ENCODE data around the gene ERG28.

DNA sequence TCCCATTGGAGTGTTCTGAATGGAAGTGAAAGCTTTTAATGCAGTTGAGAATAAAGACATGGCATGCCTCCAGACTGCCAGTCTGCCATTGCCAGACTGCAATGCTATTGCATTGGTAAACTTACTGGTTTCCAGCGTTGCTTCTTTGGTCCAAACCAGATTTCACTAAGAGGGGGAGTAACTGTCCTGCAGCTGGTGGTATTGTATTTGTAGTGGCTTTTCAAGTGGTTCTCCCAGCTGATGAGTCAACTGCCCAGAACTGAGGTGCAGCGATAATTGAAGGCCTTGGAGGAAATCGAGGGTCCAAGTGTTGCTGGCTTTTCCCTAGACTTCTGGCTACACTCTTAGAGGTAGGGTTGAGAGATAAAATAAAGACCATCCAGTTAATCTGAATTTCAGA is 31.9 kb downstream of the ERG28 start:
- TF ChIP-seq GABPA (IDR thresholded peaks at IDR 0.05; ENCODE audit: low read depth) (no peak), POLR2AphosphoS5 (IDR thresholded peaks at IDR 0.05; ENCODE audit: low read depth) (no peak), REST (IDR thresholded peaks at IDR 0.05; ENCODE audit: insufficient replicate concordance, low read depth) (no peak), SPI1 (IDR thresholded peaks at IDR 0.05; ENCODE audit: borderline replicate concordance, low read depth) (no peak)
- TF ChIP-seq, protein P1, sequence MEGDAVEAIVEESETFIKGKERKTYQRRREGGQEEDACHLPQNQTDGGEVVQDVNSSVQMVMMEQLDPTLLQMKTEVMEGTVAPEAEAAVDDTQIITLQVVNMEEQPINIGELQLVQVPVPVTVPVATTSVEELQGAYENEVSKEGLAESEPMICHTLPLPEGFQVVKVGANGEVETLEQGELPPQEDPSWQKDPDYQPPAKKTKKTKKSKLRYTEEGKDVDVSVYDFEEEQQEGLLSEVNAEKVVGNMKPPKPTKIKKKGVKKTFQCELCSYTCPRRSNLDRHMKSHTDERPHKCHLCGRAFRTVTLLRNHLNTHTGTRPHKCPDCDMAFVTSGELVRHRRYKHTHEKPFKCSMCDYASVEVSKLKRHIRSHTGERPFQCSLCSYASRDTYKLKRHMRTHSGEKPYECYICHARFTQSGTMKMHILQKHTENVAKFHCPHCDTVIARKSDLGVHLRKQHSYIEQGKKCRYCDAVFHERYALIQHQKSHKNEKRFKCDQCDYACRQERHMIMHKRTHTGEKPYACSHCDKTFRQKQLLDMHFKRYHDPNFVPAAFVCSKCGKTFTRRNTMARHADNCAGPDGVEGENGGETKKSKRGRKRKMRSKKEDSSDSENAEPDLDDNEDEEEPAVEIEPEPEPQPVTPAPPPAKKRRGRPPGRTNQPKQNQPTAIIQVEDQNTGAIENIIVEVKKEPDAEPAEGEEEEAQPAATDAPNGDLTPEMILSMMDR (IDR thresholded peaks at IDR 0.05; ENCODE audit: insufficient read depth, low read length) = no peak

All from HL-60 (cell line).